HEK293 (cell line): ENCODE data around the gene S100A7.

Source experiments
- ELK4 ChIP-seq: IDR thresholded peaks from 2 replicates; pipeline ENCODE4 v1.6.1; 2011; ENCODE audit warnings: mild to moderate bottlenecking, low read depth, low read length, borderline replicate concordance
- GLI4 ChIP-seq: fragments of 450-650 bp; formaldehyde crosslinking; IDR thresholded peaks from 2 replicates; pipeline ENCODE4 v1.5.1; 2016; ENCODE audit warnings: missing biosample characterization, missing genetic modification characterization
- MZF1 ChIP-seq: fragments of 450-650 bp; formaldehyde crosslinking; IDR thresholded peaks from 2 replicates; pipeline ENCODE4 v1.5.1; 2017; ENCODE audit warnings: missing biosample characterization, missing genetic modification characterization, borderline replicate concordance
- OSR2 ChIP-seq: fragments of 450-650 bp; formaldehyde crosslinking; IDR thresholded peaks from 2 replicates; pipeline ENCODE4 v1.5.1; 2016; ENCODE audit warnings: missing biosample characterization, missing genetic modification characterization
- SP3 ChIP-seq: fragments of 450-650 bp; formaldehyde crosslinking; IDR thresholded peaks from 2 replicates; pipeline ENCODE4 v1.5.1; 2016; ENCODE audit warnings: missing biosample characterization, missing genetic modification characterization
- ZNF112 ChIP-seq: fragments of 450-650 bp; formaldehyde crosslinking; IDR thresholded peaks from 2 replicates; pipeline ENCODE4 v1.5.0; 2017; ENCODE audit warnings: missing biosample characterization, missing genetic modification characterization
- ZNF174 ChIP-seq: fragments of 450-650 bp; formaldehyde crosslinking; IDR thresholded peaks from 2 replicates; pipeline ENCODE4 v1.5.0; 2017; ENCODE audit warnings: missing biosample characterization, mild to moderate bottlenecking, missing genetic modification characterization
- ZNF280D ChIP-seq: fragments of 450-650 bp; formaldehyde crosslinking; IDR thresholded peaks from 2 replicates; pipeline ENCODE4 v1.5.1; 2016; ENCODE audit warnings: missing biosample characterization, missing genetic modification characterization
- ZNF292 ChIP-seq: fragments of 450-650 bp; formaldehyde crosslinking; IDR thresholded peaks from 2 replicates; pipeline ENCODE4 v1.5.1; 2016; ENCODE audit warnings: low read depth, missing biosample characterization, missing genetic modification characterization, borderline replicate concordance
- ZNF398 ChIP-seq: fragments of 450-650 bp; formaldehyde crosslinking; IDR thresholded peaks from 2 replicates; pipeline ENCODE4 v1.5.1; 2017; ENCODE audit warnings: missing biosample characterization, missing genetic modification characterization
- ZNF529 ChIP-seq: fragments of 450-650 bp; formaldehyde crosslinking; IDR thresholded peaks from 2 replicates; pipeline ENCODE4 v1.5.1; 2017; ENCODE audit warnings: missing genetic modification characterization, missing biosample characterization; ENCODE audit not compliant: insufficient replicate concordance
- ZNF549 ChIP-seq: fragments of 450-650 bp; IDR thresholded peaks from 2 replicates; pipeline ENCODE4 v1.5.1; 2018; ENCODE audit warnings: missing biosample characterization, missing genetic modification characterization, mild to moderate bottlenecking, inconsistent platforms, moderate library complexity
- ZNF626 ChIP-seq: fragments of 450-650 bp; sonication (Bioruptor Pico); formaldehyde crosslinking; IDR thresholded peaks from 2 replicates; pipeline ENCODE4 v1.5.1; 2018; ENCODE audit warnings: missing biosample characterization, missing genetic modification characterization, inconsistent platforms
- ZNF830 ChIP-seq: fragments of 450-650 bp; IDR thresholded peaks from 2 replicates; pipeline ENCODE4 v1.5.0; 2018; ENCODE audit warnings: missing biosample characterization, missing genetic modification characterization, low read depth, mild to moderate bottlenecking, moderate library complexity
- ZSCAN18 ChIP-seq: fragments of 450-650 bp; formaldehyde crosslinking; IDR thresholded peaks from 2 replicates; pipeline ENCODE4 v1.5.1; 2016; ENCODE audit warnings: missing biosample characterization, missing genetic modification characterization
- TF ChIP-seq, protein P1 (sequence below): fragments of 450-650 bp; formaldehyde crosslinking; IDR thresholded peaks from 2 replicates; pipeline ENCODE4 v1.5.1; 2016; ENCODE audit warnings: missing biosample characterization, missing genetic modification characterization, low read depth
- TF ChIP-seq, protein P2 (sequence below): fragments of 450-650 bp; formaldehyde crosslinking; IDR thresholded peaks from 2 replicates; pipeline ENCODE4 v1.5.1; 2016; ENCODE audit warnings: missing biosample characterization, missing genetic modification characterization
- TF ChIP-seq, protein P3 (sequence below): fragments of 450-650 bp; formaldehyde crosslinking; IDR thresholded peaks from 2 replicates; pipeline ENCODE4 v1.5.1; 2016; ENCODE audit warnings: missing biosample characterization, missing genetic modification characterization
- TF ChIP-seq, protein P4 (sequence below): fragments of 450-650 bp; formaldehyde crosslinking; IDR thresholded peaks from 2 replicates; pipeline ENCODE4 v1.5.1; 2016; ENCODE audit warnings: missing biosample characterization, missing genetic modification characterization, low read depth

Gene S100A7

GRCh38 chr1:153490272-153491051 is 30.0 kb upstream of the S100A7 start (continued):
- TF ChIP-seq, protein P1, sequence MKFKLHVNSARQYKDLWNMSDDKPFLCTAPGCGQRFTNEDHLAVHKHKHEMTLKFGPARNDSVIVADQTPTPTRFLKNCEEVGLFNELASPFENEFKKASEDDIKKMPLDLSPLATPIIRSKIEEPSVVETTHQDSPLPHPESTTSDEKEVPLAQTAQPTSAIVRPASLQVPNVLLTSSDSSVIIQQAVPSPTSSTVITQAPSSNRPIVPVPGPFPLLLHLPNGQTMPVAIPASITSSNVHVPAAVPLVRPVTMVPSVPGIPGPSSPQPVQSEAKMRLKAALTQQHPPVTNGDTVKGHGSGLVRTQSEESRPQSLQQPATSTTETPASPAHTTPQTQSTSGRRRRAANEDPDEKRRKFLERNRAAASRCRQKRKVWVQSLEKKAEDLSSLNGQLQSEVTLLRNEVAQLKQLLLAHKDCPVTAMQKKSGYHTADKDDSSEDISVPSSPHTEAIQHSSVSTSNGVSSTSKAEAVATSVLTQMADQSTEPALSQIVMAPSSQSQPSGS (tag by site-specific recombination): peak; percentile 96
- TF ChIP-seq ZNF292 (tag by site-specific recombination) (no peak), GLI4 (no peak), ZNF280D (no peak), ZNF112 (no peak), ZNF174 (tag by site-specific recombination) (no peak), ELK4 (no peak), ZNF830 (tag by site-specific recombination) (no peak), ZNF626 (tag by site-specific recombination) (no peak), ZNF549 (no peak), ZNF398 (tag by site-specific recombination) (no peak), OSR2 (peak; percentile 99), MZF1 (tag by site-specific recombination) (peak; percentile 93; the same call in 1 of the 2 replicates), SP3 (tag by site-specific recombination) (peak; percentile 42), ZNF529 (no peak), ZSCAN18 (tag by site-specific recombination) (no peak)
- TF ChIP-seq, protein P2, sequence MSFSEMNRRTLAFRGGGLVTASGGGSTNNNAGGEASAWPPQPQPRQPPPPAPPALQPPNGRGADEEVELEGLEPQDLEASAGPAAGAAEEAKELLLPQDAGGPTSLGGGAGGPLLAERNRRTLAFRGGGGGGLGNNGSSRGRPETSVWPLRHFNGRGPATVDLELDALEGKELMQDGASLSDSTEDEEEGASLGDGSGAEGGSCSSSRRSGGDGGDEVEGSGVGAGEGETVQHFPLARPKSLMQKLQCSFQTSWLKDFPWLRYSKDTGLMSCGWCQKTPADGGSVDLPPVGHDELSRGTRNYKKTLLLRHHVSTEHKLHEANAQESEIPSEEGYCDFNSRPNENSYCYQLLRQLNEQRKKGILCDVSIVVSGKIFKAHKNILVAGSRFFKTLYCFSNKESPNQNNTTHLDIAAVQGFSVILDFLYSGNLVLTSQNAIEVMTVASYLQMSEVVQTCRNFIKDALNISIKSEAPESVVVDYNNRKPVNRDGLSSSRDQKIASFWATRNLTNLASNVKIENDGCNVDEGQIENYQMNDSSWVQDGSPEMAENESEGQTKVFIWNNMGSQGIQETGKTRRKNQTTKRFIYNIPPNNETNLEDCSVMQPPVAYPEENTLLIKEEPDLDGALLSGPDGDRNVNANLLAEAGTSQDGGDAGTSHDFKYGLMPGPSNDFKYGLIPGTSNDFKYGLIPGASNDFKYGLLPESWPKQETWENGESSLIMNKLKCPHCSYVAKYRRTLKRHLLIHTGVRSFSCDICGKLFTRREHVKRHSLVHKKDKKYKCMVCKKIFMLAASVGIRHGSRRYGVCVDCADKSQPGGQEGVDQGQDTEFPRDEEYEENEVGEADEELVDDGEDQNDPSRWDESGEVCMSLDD (tag by site-specific recombination): no peak
- TF ChIP-seq, protein P3, sequence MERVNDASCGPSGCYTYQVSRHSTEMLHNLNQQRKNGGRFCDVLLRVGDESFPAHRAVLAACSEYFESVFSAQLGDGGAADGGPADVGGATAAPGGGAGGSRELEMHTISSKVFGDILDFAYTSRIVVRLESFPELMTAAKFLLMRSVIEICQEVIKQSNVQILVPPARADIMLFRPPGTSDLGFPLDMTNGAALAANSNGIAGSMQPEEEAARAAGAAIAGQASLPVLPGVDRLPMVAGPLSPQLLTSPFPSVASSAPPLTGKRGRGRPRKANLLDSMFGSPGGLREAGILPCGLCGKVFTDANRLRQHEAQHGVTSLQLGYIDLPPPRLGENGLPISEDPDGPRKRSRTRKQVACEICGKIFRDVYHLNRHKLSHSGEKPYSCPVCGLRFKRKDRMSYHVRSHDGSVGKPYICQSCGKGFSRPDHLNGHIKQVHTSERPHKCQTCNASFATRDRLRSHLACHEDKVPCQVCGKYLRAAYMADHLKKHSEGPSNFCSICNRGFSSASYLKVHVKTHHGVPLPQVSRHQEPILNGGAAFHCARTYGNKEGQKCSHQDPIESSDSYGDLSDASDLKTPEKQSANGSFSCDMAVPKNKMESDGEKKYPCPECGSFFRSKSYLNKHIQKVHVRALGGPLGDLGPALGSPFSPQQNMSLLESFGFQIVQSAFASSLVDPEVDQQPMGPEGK (tag by site-specific recombination): peak; percentile 76
- TF ChIP-seq, protein P4, sequence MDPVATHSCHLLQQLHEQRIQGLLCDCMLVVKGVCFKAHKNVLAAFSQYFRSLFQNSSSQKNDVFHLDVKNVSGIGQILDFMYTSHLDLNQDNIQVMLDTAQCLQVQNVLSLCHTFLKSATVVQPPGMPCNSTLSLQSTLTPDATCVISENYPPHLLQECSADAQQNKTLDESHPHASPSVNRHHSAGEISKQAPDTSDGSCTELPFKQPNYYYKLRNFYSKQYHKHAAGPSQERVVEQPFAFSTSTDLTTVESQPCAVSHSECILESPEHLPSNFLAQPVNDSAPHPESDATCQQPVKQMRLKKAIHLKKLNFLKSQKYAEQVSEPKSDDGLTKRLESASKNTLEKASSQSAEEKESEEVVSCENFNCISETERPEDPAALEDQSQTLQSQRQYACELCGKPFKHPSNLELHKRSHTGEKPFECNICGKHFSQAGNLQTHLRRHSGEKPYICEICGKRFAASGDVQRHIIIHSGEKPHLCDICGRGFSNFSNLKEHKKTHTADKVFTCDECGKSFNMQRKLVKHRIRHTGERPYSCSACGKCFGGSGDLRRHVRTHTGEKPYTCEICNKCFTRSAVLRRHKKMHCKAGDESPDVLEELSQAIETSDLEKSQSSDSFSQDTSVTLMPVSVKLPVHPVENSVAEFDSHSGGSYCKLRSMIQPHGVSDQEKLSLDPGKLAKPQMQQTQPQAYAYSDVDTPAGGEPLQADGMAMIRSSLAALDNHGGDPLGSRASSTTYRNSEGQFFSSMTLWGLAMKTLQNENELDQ (tag by site-specific recombination): no peak
